NOMO-1 treated with DMSO at 0.1 percent for 48 hours (cell line): ENCODE data around the gene PKN3.

Experiments
- DNase-seq: peaks from one replicate; lab custom pipeline; 2025; ENCODE audit not compliant: unreplicated experiment; lab: John Stamatoyannopoulos, UW

The PKN3 gene

GRCh38 chr9:128715436-128715750 lies 13.1 kb downstream of the PKN3 start:
- DNase-seq = no peak

DNA sequence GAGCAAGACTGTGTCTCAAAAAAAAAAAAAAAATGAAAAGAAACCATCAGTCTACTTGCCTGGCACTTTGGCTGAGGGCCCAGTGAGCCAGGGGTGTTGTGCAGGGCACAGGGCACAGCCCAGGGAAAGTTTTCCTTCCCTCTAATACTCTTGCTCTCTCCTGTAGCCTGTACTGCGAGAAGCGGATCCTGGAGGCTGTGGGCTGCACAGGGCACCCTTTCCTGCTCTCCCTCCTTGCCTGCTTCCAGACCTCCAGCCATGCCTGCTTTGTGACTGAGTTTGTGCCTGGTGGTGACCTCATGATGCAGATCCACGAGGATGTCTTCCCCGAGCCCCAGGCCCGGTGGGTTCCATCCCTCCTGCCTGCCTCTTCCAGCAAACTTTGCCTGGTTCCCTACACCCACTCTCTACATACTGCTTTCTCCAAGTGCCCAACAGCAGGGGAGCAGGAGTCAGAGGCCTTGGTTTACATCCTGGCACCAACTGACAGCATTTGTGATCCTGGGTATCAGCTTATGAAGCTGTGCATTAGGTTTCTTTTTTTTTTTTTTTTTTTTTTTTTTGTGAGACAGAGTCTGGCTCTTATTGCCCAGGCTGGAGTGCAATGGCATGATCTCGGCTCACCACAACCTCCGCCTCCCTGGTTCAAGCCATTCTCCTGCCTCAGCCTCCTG lies 14.4 kb downstream of the PKN3 start:
- no peak for DNase-seq

DNA sequence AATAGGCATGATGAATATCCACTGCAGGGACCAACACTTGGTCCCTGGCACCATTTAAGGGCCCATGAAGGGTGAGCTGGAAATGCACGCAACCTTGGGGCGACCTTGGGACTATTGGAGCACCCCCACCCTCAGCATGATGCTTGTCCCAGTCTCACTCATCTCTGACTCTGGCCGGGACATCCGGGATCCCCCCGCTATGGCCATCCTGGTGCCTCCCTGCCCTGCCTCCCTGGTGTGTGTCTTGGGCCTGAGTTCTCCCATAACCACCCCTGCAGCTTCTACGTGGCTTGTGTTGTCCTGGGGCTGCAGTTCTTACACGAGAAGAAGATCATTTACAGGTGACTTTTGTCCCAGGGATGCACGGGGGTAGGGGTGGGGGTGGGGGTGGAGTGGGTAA lies 15.7 kb downstream of the PKN3 start:
- no peak for DNase-seq

- no peak for DNase-seq
Measured at GRCh38 chr9:128718475-128718874, 16.2 kb downstream of the PKN3 start.

GRCh38 chr9:128719919-128720605 lies 17.8 kb downstream of the PKN3 start:
- DNase-seq = no peak

DNA sequence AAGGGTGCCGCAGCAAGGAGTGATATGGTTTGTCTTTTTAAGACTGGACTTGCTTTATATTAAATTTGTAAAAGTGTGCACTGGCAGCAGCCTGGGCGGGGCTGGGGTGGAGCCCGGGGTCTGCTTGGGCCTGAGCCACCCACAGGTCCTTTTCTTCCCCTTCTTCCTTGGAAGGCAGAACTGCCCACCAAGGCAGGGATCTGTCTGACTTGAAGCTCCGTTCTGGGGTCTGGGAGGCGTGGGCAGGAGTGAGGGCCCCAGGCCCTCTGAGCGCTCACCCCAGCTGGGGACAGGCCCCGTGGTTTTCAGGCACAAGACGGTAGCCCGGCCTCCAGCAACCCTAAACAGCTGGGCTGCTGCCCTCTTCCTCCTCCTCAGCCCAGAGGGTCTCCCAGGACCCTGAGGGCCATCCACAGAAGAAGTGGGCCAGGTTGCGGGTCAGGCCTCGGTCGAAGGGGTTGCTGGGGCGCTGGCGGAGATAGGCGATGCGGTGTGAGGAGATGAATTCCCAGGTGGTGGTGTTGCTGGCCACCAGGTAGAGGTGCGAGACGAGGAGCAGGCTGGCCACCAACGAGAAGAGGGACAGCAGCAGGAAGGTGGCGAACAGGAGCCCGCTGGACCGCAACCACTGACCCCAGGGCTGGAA lies 18.7 kb downstream of the PKN3 start:
- no peak for DNase-seq

DNA sequence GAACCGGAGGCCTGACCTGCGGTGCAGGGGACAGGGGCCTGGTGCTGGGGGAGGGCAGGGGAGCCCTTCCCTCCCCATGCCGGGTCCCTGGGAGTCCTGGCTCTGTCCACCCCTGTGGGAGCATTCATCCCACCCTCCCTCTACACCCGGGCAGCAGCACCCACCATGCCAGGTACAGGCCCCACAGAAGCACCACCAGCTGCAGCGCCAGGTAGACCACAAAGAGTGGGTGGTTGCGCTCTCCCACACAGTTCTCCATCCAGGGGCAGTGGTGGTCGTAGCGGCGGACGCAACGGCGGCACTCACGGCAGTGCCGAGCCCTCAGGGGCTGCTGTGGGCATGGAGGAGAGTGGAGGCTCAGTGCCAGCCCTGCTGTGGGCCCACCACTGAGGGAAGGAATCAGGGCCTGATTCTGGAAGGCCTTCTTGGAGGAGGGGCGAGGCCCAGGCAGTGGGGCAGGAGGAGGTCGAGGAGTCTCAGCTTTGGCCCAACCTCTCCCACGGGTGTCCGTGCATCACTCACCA lies 19.2 kb downstream of the PKN3 start:
- no peak for DNase-seq

DNA sequence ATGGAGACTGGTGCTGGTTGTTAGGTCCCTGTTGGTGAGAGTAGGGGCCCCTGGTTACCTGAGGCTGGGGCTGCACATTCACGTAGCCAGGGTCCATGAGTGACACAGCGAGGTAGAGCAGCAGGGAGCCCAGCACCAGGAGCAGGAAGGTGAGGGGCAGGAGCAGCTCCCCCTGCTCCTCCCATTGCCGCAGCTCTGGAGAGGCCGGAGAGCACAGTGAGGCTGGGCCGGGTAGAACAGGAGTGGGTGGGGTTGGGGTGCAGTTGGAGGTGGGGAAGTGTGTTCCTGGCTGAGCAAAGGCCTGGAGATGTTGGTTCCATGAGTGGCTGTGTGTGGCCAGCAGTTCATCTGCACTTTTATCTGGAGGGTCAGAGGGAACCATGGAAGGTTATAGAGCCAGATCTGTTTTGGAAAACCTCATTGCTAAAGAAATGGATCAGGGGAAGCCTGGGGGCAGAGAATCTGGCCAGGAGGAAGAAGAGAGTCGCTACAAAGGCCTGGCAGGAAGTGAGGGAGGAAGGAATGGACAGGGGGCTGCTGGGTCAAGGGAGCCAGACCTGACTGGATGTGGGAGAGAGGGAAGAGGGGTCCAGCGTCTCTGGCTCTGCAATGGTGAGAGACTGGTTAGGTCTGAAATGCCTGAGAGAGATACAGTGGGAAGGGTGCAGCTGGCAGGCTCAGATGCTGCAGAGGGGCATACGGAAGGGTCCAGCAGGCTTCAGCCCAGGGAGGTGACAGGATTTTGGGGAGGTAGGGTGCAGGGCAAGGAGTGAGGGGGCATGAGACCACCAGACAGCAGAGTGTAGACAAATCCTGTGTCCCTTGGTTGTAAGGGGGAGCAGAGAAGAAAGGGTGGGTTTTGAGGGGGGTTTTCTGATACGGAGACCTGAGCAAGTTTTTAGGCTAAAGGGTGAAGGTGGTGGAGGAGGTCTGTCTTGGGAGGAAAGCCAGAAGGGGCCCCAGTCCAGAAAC lies 20.4 kb downstream of the PKN3 start:
- DNase-seq = no peak

- no peak for DNase-seq
Measured at GRCh38 chr9:128723352-128723865, 21.1 kb downstream of the PKN3 start.

DNA sequence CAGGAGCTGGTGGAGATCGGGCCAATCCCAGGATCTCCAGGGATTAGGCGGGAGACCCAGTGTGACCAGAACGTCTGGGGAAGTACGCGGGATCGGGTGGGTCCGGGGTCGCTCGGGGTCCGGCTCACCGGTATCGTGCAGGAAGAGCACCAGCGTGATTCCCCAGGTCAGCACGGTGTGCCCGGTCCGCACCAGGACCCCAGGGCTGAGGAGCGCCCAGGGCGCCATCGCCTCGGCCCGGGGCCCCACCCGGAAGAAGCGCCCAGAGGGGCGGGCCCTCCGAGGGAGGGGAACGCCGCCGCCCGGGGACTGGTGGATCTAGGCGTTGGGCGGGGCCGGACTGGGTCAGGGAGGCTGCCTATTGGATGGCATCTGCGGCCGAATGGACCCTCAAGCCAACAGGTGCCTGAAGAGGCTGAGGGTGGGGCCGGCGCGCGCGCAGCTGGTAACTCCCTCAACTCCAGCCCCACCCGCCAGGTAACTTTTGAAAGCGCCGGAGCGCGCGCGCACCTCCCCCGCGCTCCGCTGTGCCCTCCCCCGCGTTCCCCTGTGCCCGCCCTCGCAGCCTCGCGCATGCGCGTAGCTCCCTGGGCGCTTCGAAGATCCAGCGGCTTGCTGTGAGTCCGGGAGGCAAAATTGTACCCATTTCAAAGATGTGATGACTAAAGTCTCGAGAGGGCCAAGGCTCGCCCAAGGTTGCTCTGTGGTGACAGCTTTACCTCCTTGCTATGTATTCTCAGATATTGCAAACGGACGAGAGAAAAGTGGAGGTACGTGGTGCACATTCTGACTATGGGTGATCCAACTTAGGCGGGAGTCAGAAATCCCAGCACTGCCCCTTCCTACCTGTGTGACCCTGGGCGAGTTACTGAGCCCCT lies 21.8 kb downstream of the PKN3 start, which contains the start of gene ZDHHC12:
TSS of gene ZDHHC12 (minus strand) at position 262 of the 878 bp plus-strand sequence. CDS start at position 228, 34 bp downstream.
- DNase-seq = peak; percentile 99

GRCh38 chr9:128724744-128725211 lies 22.5 kb downstream of the PKN3 start:
- peak; percentile 14 for DNase-seq

- no peak for DNase-seq
Measured at GRCh38 chr9:128727640-128728248, 25.4 kb downstream of the PKN3 start.

- DNase-seq = no peak
Measured at GRCh38 chr9:128728298-128728697, 26.0 kb downstream of the PKN3 start.

- no peak for DNase-seq
Measured at GRCh38 chr9:128729302-128729701, 27.0 kb downstream of the PKN3 start.

DNA sequence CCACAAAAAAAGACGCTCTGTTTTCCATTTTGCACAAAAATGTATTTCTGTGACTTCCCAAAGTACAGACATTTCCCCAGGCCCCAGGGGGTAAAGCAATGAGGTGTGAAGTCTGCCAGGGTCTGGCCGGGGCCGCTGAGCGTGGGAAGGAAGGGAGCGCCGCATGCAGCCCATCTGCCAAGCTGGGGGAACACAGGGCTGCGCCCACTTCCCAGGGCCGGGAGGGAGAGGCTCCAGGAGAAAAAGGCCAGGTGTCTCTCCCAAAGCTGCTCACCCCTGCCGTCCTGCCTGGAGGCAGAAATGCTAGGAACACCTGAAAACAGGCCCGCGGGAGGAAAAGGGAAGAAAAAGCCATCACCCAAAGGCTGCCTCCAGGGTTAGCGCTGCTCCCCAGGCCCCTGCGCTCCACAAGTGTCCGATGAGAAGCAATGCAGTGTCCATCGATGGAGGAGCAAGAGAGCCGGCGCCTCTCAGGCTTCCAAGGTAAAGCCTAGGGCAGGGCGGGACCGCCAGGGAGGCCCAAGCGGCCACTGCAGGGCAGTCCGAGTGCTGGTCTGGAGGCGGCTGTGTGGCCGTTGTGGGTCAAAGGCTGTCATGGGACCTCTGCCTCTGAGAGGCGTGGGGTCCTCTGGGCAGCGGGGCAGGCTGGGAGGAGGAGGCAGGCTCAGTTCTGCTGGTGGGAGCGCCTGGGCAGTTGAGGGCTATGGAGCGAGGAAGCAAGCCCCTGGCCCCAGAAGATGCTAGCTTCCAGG lies 27.6 kb downstream of the PKN3 start:
- DNase-seq = no peak

- DNase-seq = no peak
Measured at GRCh38 chr9:128731093-128731492, 28.8 kb downstream of the PKN3 start.

GRCh38 chr9:128731691-128732090 lies 29.4 kb downstream of the PKN3 start:
- no peak for DNase-seq

GRCh38 chr9:128732576-128732975 lies 30.3 kb downstream of the PKN3 start:
- DNase-seq = no peak
